Effector CD8-positive, alpha-beta T cell (primary cell): Measurements from ENCODE around the gene RMND5B.
"Not testable (repeated sequence)": the region's sequence is repeated elsewhere in the genome, so short reads cannot be mapped to it uniquely, and the experiment has no call there.

ENCODE experiments used
- DNase-seq: peaks from one replicate; lab custom pipeline; 2025; lab: John Stamatoyannopoulos, UW
- total RNA-seq, 4 experiments: gene quantifications; one replicate each; lab custom pipeline; 2026; lab: John Stamatoyannopoulos, UW

RMND5B gene
- total RNA-seq: 8.4 to 19.6 (median 16.1) reads per million in 4 experiments

- peak; percentile 58 for DNase-seq
Measured at GRCh38 chr5:178130576-178131445, at the start of gene RMND5B. Gene RMND5B, plus strand, starts transcription at chr5:178131014. Its CDS starts 7,106 bp downstream, at chr5:178138120.

GRCh38 chr5:178081571-178082243, 49.1 kb upstream of the RMND5B start:
- no peak for DNase-seq

- no peak for DNase-seq
Measured at GRCh38 chr5:178083922-178084321, 46.9 kb upstream of the RMND5B start.

- DNase-seq: no peak
Measured at GRCh38 chr5:178085316-178085715, 45.5 kb upstream of the RMND5B start.

GRCh38 chr5:178086266-178086665, 44.5 kb upstream of the RMND5B start:
- DNase-seq: no peak

- not testable (repeated sequence) for DNase-seq
Measured at GRCh38 chr5:178087199-178087598, 43.6 kb upstream of the RMND5B start.

GRCh38 chr5:178090856-178091255, 40.0 kb upstream of the RMND5B start:
- DNase-seq: no peak

GRCh38 chr5:178093134-178093533, 37.7 kb upstream of the RMND5B start:
- no peak for DNase-seq

GRCh38 chr5:178094345-178094744, 36.5 kb upstream of the RMND5B start:
- no peak for DNase-seq

- DNase-seq: no peak
Measured at GRCh38 chr5:178098685-178099084, 32.1 kb upstream of the RMND5B start.

GRCh38 chr5:178103612-178104011, 27.2 kb upstream of the RMND5B start:
- no peak for DNase-seq

GRCh38 chr5:178104492-178104891, 26.3 kb upstream of the RMND5B start:
- DNase-seq: no peak

GRCh38 chr5:178106086-178106485, 24.7 kb upstream of the RMND5B start:
- DNase-seq: no peak

- no peak for DNase-seq
Measured at GRCh38 chr5:178106556-178107239, 24.1 kb upstream of the RMND5B start.

GRCh38 chr5:178107756-178108310, 23.0 kb upstream of the RMND5B start:
- DNase-seq: no peak

- no peak for DNase-seq
Measured at GRCh38 chr5:178108446-178108845, 22.4 kb upstream of the RMND5B start.

- DNase-seq: no peak
Measured at GRCh38 chr5:178108966-178109365, 21.8 kb upstream of the RMND5B start.

- no peak for DNase-seq
Measured at GRCh38 chr5:178110511-178110910, 20.3 kb upstream of the RMND5B start.

GRCh38 chr5:178111925-178112324, 18.9 kb upstream of the RMND5B start:
- DNase-seq: no peak

GRCh38 chr5:178112545-178112944, 18.3 kb upstream of the RMND5B start:
- no peak for DNase-seq

GRCh38 chr5:178113141-178113787, 17.6 kb upstream of the RMND5B start, which contains the start of gene N4BP3:
Gene N4BP3, plus strand, starts transcription at chr5:178113532. Its CDS starts 6,052 bp downstream, at chr5:178119584.
- DNase-seq: peak; percentile 58
